HL-60 (cell line): ENCODE measurements around the gene SOX4.

Experiments used
- DNase-seq, 2 experiments: peaks; one replicate each; pipeline ENCODE4 v3.0.0-alpha.2; 2010 to 2020; ENCODE audit warnings: low read depth in 1 of 2, low spot score in 1 of 2
- H3K27ac ChIP-seq: fragments of 250-450 bp; sonication (Bioruptor Pico); replicated peaks from 2 replicates; pipeline ENCODE4 v1.5.1; 2020; ENCODE audit warnings: mild to moderate bottlenecking, moderate library complexity
- H3K27me3 ChIP-seq: fragments of 250-450 bp; sonication (Bioruptor Pico); 2 replicates; pipeline ENCODE4 v1.5.1; 2021; ENCODE audit warnings: mild to moderate bottlenecking, moderate library complexity; ENCODE audit not compliant: insufficient read depth, poor library complexity, severe bottlenecking
- H3K4me3 ChIP-seq: replicated peaks from 2 replicates; pipeline ENCODE4 v1.5.1; 2011; ENCODE audit warnings: mild to moderate bottlenecking, control low read depth, low read length; ENCODE audit not compliant: insufficient read depth
- GABPA ChIP-seq: IDR thresholded peaks from 2 replicates; pipeline ENCODE4 v1.6.1; 2012; ENCODE audit warnings: low read depth
- POLR2AphosphoS5 ChIP-seq: IDR thresholded peaks from 2 replicates; pipeline ENCODE4 v1.6.1; 2012; ENCODE audit warnings: low read depth
- SPI1 ChIP-seq: IDR thresholded peaks from 2 replicates; pipeline ENCODE4 v1.6.1; 2012; ENCODE audit warnings: low read depth, mild to moderate bottlenecking, borderline replicate concordance
- TF ChIP-seq, protein P1 (sequence below): IDR thresholded peaks from one replicate; pipeline ENCODE4 v1.5.1; 2011; ENCODE audit warnings: low read length, control low read depth, inconsistent platforms; ENCODE audit not compliant: insufficient read depth
- TF ChIP-seq, protein P2 (sequence below): IDR thresholded peaks from 2 replicates; pipeline ENCODE4 v1.6.1; 2012; ENCODE audit warnings: low read depth; ENCODE audit not compliant: insufficient replicate concordance

Gene SOX4

DNA sequence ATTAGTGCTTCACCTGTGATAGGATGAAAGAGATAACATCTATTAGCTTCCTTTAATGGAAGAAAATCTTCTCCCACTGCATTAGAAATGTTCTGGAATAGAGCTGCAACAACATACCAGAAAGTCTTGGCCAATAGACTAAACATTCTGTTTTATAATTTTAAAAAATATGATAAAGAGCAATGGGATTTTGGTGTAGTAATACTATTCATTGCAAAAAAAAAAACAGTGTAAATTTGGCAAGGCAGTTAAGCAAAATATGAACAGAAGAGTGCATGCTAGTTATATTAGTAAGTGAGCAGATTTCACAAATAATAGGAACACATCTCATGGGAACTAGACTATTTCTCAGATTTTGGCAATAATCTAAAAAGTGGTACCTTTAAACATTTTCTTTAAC, 43.3 kb downstream of the SOX4 start:
- H3K27ac ChIP-seq = no peak overlapping the region
- H3K4me3 ChIP-seq = no peak overlapping the region
- no peak for DNase-seq
- H3K27me3 ChIP-seq = no peaks in the 10 kb centered on the region
- TF ChIP-seq GABPA = no peak
- TF ChIP-seq SPI1 = no peak
- TF ChIP-seq POLR2AphosphoS5 = no peak
- TF ChIP-seq, protein P1, sequence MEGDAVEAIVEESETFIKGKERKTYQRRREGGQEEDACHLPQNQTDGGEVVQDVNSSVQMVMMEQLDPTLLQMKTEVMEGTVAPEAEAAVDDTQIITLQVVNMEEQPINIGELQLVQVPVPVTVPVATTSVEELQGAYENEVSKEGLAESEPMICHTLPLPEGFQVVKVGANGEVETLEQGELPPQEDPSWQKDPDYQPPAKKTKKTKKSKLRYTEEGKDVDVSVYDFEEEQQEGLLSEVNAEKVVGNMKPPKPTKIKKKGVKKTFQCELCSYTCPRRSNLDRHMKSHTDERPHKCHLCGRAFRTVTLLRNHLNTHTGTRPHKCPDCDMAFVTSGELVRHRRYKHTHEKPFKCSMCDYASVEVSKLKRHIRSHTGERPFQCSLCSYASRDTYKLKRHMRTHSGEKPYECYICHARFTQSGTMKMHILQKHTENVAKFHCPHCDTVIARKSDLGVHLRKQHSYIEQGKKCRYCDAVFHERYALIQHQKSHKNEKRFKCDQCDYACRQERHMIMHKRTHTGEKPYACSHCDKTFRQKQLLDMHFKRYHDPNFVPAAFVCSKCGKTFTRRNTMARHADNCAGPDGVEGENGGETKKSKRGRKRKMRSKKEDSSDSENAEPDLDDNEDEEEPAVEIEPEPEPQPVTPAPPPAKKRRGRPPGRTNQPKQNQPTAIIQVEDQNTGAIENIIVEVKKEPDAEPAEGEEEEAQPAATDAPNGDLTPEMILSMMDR = no peak
- TF ChIP-seq, protein P2, sequence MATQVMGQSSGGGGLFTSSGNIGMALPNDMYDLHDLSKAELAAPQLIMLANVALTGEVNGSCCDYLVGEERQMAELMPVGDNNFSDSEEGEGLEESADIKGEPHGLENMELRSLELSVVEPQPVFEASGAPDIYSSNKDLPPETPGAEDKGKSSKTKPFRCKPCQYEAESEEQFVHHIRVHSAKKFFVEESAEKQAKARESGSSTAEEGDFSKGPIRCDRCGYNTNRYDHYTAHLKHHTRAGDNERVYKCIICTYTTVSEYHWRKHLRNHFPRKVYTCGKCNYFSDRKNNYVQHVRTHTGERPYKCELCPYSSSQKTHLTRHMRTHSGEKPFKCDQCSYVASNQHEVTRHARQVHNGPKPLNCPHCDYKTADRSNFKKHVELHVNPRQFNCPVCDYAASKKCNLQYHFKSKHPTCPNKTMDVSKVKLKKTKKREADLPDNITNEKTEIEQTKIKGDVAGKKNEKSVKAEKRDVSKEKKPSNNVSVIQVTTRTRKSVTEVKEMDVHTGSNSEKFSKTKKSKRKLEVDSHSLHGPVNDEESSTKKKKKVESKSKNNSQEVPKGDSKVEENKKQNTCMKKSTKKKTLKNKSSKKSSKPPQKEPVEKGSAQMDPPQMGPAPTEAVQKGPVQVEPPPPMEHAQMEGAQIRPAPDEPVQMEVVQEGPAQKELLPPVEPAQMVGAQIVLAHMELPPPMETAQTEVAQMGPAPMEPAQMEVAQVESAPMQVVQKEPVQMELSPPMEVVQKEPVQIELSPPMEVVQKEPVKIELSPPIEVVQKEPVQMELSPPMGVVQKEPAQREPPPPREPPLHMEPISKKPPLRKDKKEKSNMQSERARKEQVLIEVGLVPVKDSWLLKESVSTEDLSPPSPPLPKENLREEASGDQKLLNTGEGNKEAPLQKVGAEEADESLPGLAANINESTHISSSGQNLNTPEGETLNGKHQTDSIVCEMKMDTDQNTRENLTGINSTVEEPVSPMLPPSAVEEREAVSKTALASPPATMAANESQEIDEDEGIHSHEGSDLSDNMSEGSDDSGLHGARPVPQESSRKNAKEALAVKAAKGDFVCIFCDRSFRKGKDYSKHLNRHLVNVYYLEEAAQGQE = no peak

DNA sequence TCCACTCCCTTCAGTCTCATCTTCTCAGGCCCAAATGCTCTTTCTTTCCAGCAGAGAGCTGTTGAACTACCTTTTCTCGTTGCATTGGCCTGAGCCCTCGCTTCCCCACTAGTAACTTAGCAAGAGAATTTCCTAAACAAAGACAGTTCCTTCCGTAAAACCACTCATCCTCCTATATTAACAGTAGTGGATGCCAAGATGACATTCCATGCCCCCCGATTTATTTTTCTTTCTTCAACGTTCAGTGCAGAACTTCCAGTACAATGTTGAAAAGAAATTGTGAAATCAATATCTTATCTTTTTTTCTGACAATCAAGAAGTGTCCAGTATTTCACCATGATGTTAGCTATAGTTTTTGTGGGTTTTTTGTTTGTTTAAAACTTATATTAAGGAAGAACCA, 45.8 kb downstream of the SOX4 start:
- TF ChIP-seq, protein P1 = no peak
- TF ChIP-seq, protein P2 = no peak
- TF ChIP-seq SPI1 (no peak), GABPA (no peak), POLR2AphosphoS5 (no peak)
- DNase-seq = no peak
- Histone ChIP-seq H3K27me3 (no peaks in the 10 kb centered on the region), H3K27ac (no peak overlapping the region), H3K4me3 (no peak overlapping the region)
